DMS 273 (cell line): ENCODE data around the gene PNKP.

Experiments
- DNase-seq: peaks from one replicate; lab custom pipeline; 2025; ENCODE audit not compliant: unreplicated experiment; lab: John Stamatoyannopoulos, UW

Gene PNKP

GRCh38 chr19:49890349-49891311 lies 23.3 kb upstream of the PNKP start:
- peak; percentile 66 for DNase-seq

DNA sequence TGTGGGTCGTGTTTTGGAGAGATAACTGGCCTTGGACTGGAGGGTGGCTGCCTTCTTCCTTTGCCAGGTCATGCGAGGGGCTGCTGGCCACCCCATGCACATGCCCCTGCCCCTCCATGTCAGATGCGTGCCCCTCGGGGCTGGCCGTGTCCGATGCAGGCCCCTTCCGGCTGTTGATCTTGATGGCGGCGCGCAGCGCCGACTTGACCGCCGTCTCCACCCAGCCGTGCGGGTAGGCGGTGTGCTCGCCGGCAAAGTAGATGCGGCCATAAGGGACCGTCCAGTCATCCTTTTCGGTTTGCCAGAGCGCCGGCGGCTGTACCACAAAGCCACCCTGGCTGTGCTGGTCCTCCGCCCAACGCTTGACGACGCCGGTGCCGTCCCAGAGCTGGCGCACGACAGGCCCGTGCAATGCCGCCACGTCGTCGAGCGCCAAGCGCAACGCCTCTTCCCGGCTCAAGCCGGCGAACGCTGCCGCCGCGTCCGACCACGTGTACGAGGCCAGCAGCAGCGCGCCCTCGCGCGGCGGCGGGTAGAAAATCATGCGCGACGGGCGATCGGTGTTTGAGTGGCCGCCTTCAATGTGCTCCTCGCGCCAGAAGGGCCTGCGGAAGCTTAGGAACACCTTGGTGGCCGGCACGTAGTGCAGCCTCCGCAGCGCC lies 22.4 kb upstream of the PNKP start:
- peak; percentile 84 for DNase-seq

DNA sequence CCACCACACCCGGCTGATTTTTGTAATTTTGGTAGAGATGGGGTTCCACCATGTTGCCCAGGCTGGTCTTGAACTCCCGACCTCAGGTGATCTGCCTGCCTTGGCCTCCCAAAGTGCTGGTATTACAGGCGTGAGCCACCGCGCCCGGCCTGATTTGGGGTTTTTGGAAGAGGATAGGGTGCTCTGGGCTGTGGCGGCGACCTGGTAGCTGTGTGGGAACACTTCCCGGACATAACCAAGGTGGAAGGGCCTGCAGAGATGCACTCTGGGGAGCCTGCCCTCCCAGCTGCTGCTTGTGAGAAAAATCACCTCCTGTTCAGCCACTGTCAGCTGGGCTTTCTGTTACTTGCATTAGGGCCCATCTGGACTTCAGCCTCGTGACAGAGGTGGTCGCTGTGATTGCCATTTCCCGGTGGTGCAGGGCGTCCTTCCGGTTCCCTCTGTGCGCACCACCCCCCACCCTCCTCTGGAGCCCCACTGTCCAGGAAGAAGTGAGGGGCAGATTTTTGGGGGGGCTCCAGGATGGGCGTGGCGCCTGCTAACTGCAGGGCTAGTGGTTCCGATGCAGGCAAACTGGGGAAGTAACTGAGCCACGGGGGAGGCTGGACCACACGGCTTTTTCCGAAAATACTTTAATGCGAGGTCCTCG lies 21.8 kb upstream of the PNKP start:
- DNase-seq: peak; percentile 83

DNA sequence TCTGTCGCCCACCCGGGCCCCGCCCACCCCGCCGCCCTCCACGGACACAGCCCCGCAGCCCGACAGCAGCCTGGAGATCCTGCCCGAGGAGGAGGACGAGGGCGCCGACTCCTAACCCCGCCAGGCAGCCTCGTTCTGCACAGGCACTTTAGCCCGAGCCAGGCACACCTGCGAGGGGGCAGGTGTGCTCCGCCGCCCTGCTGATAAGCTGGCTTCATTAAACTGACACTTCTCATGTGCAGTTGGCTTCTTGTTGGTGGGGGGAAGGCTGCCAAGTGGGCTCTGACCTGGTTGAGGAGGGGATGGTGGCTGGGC lies 21.1 kb upstream of the PNKP start:
- DNase-seq: no peak

GRCh38 chr19:49887665-49888509 lies 20.5 kb upstream of the PNKP start:
- no peak for DNase-seq

DNA sequence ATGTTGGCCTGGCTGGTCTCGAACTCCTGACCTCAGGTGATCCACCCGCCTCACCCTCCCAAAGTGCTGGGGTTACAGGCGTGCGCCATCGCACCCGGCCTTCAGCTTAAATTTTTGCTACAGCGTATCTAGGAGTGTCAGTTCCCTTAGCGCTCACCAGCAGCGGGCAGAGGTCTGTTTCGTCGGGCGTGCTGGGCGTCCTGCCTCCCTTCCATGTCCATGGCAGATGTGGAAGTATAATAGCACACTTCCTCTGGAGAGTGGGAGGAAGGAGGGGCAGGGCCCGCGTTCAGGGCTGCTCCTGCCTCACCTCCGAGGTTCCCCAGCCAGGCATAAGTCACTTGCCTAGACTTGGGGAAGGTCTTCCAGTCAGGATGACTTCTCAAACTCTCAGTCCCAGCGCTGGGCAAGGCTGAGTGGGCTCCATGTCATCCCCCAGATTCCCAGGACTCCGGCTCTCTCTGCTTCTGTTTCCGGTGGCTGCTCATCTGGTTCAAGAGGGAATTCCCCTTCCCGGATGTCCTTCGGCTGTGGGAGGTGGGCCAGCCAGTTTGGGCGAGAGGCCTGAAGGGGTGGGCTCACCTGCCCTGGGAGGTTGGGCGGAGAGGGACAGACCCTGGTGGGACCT lies 19.8 kb upstream of the PNKP start:
- peak; percentile 31 for DNase-seq

DNA sequence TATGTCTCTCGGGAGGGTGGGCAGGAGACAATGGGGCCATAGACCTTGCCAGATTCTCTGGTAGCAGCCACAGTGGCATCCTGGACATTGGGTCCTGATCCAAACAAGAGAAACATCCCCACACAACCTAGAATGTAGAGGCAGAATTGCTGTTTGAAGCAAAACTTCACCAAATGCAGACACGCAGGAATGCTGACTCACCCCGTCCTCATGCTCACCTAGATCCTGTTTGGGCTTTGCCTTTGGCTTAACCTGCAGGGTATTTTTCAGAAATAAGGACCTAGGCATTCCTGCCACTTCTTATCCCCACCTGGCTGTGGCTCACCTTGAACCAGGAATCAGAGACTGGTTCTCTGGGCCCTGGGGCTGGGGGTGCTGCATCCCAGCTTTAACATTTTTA lies 17.4 kb upstream of the PNKP start:
- DNase-seq: no peak

DNA sequence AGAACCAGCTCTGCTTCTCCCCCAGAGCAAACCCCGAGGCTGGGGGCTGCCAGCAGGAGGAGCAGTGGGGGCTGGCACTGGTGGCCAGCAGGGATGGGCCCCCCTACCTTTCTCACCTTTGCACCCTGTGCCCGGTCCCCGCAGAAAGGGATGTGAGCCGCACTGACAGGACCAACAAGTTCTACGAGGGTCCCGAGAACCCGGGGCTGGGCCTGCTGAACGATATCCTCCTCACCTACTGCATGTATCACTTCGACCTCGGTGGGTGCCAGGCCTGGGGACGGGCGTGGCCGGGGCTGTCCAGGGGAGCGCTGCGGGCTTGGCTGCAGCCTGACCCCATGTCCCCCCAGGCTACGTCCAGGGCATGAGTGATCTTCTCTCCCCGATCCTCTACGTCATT lies 16.7 kb upstream of the PNKP start:
- DNase-seq: no peak

DNA sequence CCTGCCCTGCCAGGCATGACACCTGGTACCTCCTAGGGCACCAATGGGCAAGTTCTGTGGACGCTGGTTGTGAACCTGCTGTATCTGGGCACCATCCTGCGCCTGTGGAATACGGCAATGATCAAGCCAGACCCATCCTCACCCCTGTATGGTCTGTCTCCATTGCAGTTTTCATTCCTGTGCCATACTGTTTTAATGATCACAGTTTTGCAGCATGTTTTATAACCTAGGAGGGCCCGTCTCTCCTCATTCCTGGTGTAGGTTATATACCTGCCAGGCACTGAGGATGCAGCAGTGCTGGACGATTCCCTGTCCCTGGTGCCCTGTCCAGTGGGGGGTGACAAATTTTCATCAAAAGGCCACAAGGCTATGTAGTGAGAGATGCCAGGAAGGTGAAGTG lies 15.7 kb upstream of the PNKP start:
- DNase-seq: no peak

GRCh38 chr19:49882643-49883042 lies 15.3 kb upstream of the PNKP start:
- DNase-seq: no peak

GRCh38 chr19:49881672-49882394 lies 14.5 kb upstream of the PNKP start:
- DNase-seq: peak; percentile 51

GRCh38 chr19:49881186-49881585 lies 13.8 kb upstream of the PNKP start:
- DNase-seq: no peak

DNA sequence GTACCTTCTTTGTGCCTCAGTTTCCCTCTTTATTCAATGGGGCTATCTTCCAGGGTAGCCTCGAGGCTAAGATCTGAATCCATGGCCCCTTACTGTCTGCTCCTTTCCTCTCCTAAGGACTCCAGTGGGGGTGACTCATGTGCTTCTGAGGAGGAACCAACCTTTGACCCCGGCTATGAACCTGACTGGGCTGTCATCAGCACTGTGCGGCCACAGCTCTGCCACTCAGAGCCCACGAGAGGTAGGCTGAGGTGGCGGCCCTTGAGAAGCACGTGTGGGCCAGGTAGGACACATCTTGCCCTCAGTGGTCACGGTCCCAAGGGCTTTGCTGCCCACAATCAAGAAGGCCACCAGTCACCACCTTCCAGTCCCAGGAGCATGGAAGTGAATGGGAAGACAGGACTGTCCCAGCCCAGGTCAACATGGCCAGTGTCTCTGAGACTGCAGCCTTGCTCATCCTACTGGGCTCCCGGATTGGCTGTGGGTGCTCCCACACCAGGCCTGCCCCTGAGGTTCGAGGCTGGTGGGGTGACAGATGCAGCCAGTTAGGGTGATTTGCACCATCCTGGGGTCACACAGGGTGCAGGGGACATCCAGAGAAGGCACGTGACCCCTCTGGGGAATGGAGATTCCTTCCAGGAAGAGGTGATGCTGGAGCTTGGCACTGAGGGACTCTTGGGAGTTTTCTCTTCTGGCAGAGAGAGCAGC lies 12.9 kb upstream of the PNKP start:
- no peak for DNase-seq

DNA sequence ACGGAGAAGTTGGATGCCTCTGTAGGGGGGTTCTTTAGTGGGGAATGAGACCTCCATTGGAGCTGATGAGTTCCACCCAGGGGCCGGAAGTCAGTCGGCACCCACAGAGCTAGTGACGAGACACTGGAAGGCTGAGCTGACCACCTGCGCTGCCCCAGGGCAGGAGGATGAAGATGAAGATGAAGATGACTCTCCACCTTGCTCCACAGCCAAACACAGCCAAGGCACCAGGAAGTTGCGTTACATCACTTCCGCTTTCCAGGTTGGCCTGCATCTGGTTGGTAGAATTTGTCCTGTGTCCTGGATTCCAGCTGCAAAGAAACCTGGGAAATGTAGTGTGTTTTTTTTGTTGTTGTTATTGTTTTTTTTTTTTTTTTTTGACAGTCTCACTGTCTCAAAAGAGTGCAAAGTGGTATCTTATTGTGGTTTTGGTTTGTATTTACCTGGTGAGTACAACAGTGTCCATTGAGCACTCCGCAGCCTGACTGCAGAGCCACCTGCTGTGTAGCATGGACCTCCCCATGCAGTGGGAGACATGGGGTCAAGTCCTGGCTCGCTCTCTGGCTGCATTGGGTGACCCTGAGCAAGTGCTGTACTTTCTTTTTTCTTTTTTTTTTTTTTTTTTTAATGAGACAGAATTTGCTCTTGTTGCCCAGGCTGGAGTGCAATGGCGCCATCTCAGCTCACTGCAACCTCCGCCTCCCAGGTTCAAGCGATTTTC lies 12.0 kb upstream of the PNKP start:
- DNase-seq: peak; percentile 32

GRCh38 chr19:49878744-49879070 lies 11.3 kb upstream of the PNKP start:
- no peak for DNase-seq

GRCh38 chr19:49877879-49878743 lies 10.7 kb upstream of the PNKP start:
- DNase-seq: peak; percentile 99

GRCh38 chr19:49877020-49877878 lies 9.9 kb upstream of the PNKP start, which contains the start of the genes AKT1S1 and TBC1D17:
Gene AKT1S1 (minus strand): TSS chr19:49877355. CDS start chr19:49873295, 4,060 bp downstream.
Gene TBC1D17 (plus strand): TSS chr19:49877702. CDS start chr19:49877724, 22 bp downstream.
- peak; percentile 100 for DNase-seq
